Osteoblast (primary cell): ENCODE measurements around the gene ABLIM3. TPM values are rescaled to one million over a fixed set of nuclear protein-coding genes. Genes with fewer than 3 reads are reported as not detected.
A peak's percentile ranks its signal among the peaks of the same experiment; 100 is the strongest.

Source experiments
- DNase-seq: peaks from one replicate; pipeline ENCODE4 v3.0.0; 2011; ENCODE audit warnings: low spot score, mixed read lengths; ENCODE audit not compliant: insufficient read length; ENCODE audit errors: missing footprints
- H2AFZ ChIP-seq: 2 replicates; pipeline ENCODE4 v1.6.0; 2011; ENCODE audit warnings: mild to moderate bottlenecking, low read length
- H3K27ac ChIP-seq: 2 replicates; pipeline ENCODE4 v1.5.1; 2011; ENCODE audit warnings: mild to moderate bottlenecking, low read depth, low read length, moderate library complexity
- H3K27me3 ChIP-seq: 2 replicates; pipeline ENCODE4 v1.6.0; 2012; ENCODE audit warnings: mild to moderate bottlenecking, control low read depth, inconsistent platforms, low read length, moderate library complexity; ENCODE audit not compliant: insufficient read depth
- H3K36me3 ChIP-seq: 2 replicates; pipeline ENCODE4 v1.5.1; 2011; ENCODE audit warnings: mild to moderate bottlenecking, low read length, control low read depth, moderate library complexity; ENCODE audit not compliant: insufficient read depth
- H3K4me1 ChIP-seq: 2 replicates; pipeline ENCODE4 v1.5.1; 2011; ENCODE audit warnings: mild to moderate bottlenecking, low read length, control low read depth, moderate library complexity; ENCODE audit not compliant: insufficient read depth
- H3K4me2 ChIP-seq: 2 replicates; pipeline ENCODE4 v1.6.0; 2011; ENCODE audit warnings: mild to moderate bottlenecking, low read length; ENCODE audit not compliant: insufficient read depth
- H3K4me3 ChIP-seq: fragments of 200-600 bp; sonication (generic); 3 replicates; pipeline ENCODE4 v1.5.1; 2012; ENCODE audit warnings: mild to moderate bottlenecking, low read length, inconsistent platforms; ENCODE audit not compliant: insufficient read depth
- H3K79me2 ChIP-seq: 2 replicates; pipeline ENCODE4 v1.6.0; 2012; ENCODE audit warnings: mild to moderate bottlenecking, low read length, control low read depth, inconsistent platforms; ENCODE audit not compliant: insufficient read depth
- H3K9me3 ChIP-seq: 2 replicates; pipeline ENCODE4 v1.5.1; 2011; ENCODE audit warnings: low read depth, low read length, control low read depth
- H4K20me1 ChIP-seq: 2 replicates; pipeline ENCODE4 v1.6.0; 2012; ENCODE audit warnings: mild to moderate bottlenecking, low read length, control low read depth; ENCODE audit not compliant: insufficient read depth
- CTCF ChIP-seq: IDR thresholded peaks from 2 replicates; pipeline ENCODE4 v1.5.1; 2011; ENCODE audit warnings: mild to moderate bottlenecking, low read depth, low read length, moderate library complexity; ENCODE audit errors: extremely low read depth
- total RNA-seq: library from RNA; depleted of rRNA; stranded (reverse); fragments of >200 nt; gene quantifications from 2 replicates; pipeline ENCODE4 v1.2.3, GENCODE V29; 2012

The ABLIM3 gene
- total RNA-seq, 1 donor = 5.8 TPM

DNA sequence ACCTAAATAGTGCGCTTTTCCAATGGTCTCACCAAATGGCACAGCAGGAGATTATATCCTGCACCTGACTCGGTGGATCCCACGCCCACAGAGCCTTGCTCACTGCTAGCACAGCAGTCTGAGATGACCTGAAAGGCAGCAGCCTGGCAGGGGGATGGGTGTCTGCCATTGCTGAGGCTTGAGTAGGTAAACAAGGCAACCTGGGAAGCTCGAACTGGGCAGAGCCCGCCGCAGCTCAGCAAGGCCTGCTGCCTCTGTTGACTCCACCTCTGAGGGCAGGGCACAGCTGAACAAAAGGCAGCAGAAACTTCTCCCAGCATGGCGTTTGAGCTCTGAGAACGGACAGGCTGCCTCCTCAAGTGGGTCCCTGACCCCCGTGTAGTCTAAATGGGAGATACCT lies 18.1 kb upstream of the ABLIM3 start:
- Histone ChIP-seq H3K36me3 (no peaks in the 10 kb centered on the region), H3K27me3 (no peaks in the 10 kb centered on the region), H3K9me3 (no peaks in the 10 kb centered on the region), H3K79me2 (no peaks in the 10 kb centered on the region), H3K4me2 (no peak overlapping the region), H2AFZ (no peak overlapping the region), H3K4me3 (no peak overlapping the region), H3K4me1 (no peaks in the 10 kb centered on the region), H4K20me1 (no peaks in the 10 kb centered on the region), H3K27ac (no peak overlapping the region)
- no peak for TF ChIP-seq CTCF
- no peak for DNase-seq

GRCh38 chr5:149125386-149125891 lies 15.9 kb upstream of the ABLIM3 start:
- Histone ChIP-seq H3K4me2 (peak overlapping the region; percentile 26), H3K27ac (no peak overlapping the region), H3K36me3 (no peaks in the 10 kb centered on the region), H3K4me1 (peaks cover under 1% of the 10 kb centered on the region), H3K9me3 (no peaks in the 10 kb centered on the region), H2AFZ (peak overlapping the region; percentile 76), H3K79me2 (no peaks in the 10 kb centered on the region), H3K27me3 (no peaks in the 10 kb centered on the region), H3K4me3 (no peak overlapping the region), H4K20me1 (no peaks in the 10 kb centered on the region)
- DNase-seq = peak; percentile 51
- peak; percentile 38 for TF ChIP-seq CTCF

- Histone ChIP-seq H3K27ac (no peak overlapping the region), H3K4me2 (no peak overlapping the region), H3K36me3 (no peaks in the 10 kb centered on the region), H2AFZ (no peak overlapping the region), H3K4me3 (no peak overlapping the region), H3K4me1 (peaks cover 5% of the 10 kb centered on the region), H3K9me3 (no peaks in the 10 kb centered on the region), H3K79me2 (no peaks in the 10 kb centered on the region), H3K27me3 (no peaks in the 10 kb centered on the region), H4K20me1 (no peaks in the 10 kb centered on the region)
- DNase-seq = no peak
- no peak for TF ChIP-seq CTCF
Observed at GRCh38 chr5:149126906-149127305, 14.4 kb upstream of the ABLIM3 start.

GRCh38 chr5:149127394-149127955 lies 13.8 kb upstream of the ABLIM3 start:
- no peak for TF ChIP-seq CTCF
- H3K4me1 ChIP-seq = peaks cover 5% of the 10 kb centered on the region
- no peaks in the 10 kb centered on the region for H3K79me2 ChIP-seq
- no peak overlapping the region for H3K27ac ChIP-seq
- DNase-seq = no peak
- no peak overlapping the region for H3K4me2 ChIP-seq
- H4K20me1 ChIP-seq = no peaks in the 10 kb centered on the region
- H3K27me3 ChIP-seq = no peaks in the 10 kb centered on the region
- no peaks in the 10 kb centered on the region for H3K36me3 ChIP-seq
- H2AFZ ChIP-seq = no peak overlapping the region
- no peaks in the 10 kb centered on the region for H3K9me3 ChIP-seq
- no peak overlapping the region for H3K4me3 ChIP-seq
